Activated T-helper 1 cell treated with anti-CD3 and anti-CD28 coated beads, Interleukin-2, amount 50 U/mL, for 16 hours (primary cell): ENCODE measurements around the gene L3MBTL2.

Experiments used
- DNase-seq, 2 donors: peaks; one replicate each; pipeline ENCODE4 v3.0.0-alpha.2; 2020; ENCODE audit warnings: low read depth in 1 of 2, low spot score in 1 of 2

The L3MBTL2 gene

GRCh38 chr22:41267958-41268357 lies 62.8 kb downstream of the L3MBTL2 start:
- no peak for DNase-seq

GRCh38 chr22:41271787-41272186 lies 66.7 kb downstream of the L3MBTL2 start:
- DNase-seq, result no peak

DNA sequence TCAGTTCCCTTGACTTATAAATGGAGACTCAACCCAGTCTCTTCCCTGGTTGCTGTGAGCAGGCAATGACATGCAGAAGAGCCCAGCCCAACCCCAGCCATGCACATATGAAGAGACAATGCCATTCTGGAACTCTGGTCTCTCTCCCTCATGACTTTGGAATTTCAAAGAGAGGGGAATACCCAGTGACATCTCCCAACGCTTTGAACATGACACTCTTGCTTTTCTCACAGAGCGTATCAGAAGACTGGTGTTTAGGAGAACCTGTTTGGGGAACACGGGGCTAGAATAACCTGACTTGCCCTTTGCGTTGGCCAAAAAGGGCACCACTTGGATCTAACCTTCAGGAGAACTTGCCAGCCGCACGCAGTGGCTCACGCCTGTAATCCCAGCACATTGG lies 68.0 kb downstream of the L3MBTL2 start:
- DNase-seq, result no peak

DNA sequence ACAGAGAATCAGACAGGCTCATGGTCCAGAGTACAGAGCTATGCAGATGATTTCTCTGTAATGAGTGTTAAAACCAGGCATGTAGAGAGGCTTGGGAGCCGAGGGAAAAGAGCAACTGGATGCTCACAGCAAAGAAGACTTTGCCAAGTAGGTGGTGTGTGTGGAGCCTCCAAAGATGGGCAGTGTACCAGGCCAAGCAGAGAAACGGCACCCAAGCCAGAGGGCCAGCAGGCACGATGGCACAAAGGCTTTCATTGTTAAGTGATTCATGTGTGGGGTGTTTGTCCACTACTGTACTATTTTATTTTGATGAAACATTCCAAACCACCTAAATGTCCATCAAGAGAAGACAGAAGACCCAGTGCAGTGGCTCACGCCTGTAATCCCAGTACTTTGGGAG lies 69.7 kb downstream of the L3MBTL2 start:
- no peak for DNase-seq

DNA sequence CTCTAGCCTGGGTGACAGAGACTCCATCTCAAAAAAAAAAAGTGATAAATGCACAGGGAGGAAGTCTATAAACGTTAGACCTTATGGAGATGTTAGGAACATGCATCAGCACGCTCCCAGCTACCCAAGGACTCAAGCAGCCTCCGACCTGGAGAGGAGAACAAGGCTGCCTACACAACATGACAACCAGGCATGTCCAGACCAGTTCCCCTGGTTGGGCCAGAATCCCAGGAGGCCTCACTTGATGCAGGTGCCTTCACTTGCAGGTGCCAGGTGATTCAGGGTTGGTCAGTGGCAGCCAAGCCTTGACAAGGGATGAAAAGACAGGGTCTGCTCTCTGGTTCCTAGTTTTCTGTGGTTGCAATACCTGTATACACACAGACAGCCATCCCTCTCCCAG lies 75.0 kb downstream of the L3MBTL2 start:
- DNase-seq, result no peak

- no peak for DNase-seq
These were observed 75.7 kb downstream of the L3MBTL2 start for GRCh38 chr22:41280854-41281253.
